Stimulated activated CD8-positive, alpha-beta memory T cell treated with anti-CD3 and anti-CD28 coated beads, Interleukin-4, amount 100 ng/mL, for 48 hours (primary cell): ENCODE measurements around the gene RNMT.
"Not testable (repeated sequence)": the region's sequence is repeated elsewhere in the genome, so short reads cannot be mapped to it uniquely, and the experiment has no call there.

ENCODE experiments used
- DNase-seq: peaks from one replicate; pipeline ENCODE4 v3.0.0-alpha.2; 2020

RNMT gene

GRCh38 chr18:13745696-13746095, 19.2 kb downstream of the RNMT start:
- no peak for DNase-seq

- DNase-seq, result no peak
Observed at GRCh38 chr18:13746633-13747032, 20.2 kb downstream of the RNMT start.

DNA sequence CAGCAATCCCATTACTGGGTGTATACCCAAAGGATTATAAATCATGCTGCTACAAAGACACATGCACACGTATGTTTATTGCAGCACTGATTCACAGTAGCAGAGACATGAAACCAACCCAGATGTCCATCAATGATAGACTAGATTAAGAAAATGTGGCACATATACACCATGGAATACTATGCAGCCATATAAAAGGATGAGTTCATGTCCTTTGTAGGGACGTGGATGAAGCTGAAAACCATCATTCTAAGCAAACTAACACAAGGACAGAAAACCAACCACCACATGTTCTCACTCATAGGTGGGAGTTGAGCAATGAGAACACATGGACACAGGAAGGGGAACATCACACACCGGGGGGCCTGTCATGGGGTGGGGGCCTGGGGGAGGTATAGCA, 25.1 kb downstream of the RNMT start:
- DNase-seq, result not testable (repeated sequence)

GRCh38 chr18:13756261-13756660, 29.8 kb downstream of the RNMT start:
- DNase-seq, result no peak

DNA sequence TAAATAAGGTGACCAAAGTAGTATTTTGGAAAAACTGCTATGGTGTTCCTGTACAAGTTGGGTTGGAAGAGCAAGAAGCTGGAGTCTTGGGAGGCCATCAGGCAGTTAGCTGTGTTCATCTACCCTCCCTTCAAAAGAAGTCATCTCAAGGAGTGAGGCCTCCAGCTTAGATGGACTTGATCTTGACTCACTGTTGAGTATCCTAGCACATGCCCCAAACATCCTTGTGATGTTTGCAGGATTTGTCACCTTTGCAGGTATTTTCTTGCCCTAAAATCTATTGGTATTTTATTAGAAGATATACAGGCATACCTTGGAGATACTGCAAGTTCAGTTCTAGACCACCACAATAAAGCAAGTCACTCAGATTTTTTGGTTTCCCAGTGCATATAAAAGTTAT, 30.2 kb downstream of the RNMT start:
- DNase-seq, result no peak

DNA sequence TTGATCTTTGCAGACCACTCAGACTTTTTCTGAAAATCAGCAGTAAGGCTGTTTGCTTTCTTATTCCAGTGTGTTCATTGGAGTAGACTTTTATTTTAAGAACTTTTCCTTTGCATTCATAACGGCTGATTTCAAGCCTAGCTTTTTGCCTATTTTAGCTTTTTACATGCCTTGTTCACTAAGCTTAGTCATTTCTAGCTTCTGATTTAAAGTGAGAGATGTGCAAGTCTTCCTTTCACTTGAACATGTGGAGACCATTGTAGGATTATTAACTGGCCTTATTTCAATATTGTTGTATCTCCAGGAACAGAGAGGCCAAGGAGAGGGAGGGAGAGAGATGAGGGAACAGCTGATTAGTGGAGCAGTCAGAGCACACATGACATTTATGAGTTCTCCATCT, 32.1 kb downstream of the RNMT start:
- DNase-seq, result no peak

GRCh38 chr18:13760047-13760446, 33.6 kb downstream of the RNMT start:
- DNase-seq, result no peak

DNA sequence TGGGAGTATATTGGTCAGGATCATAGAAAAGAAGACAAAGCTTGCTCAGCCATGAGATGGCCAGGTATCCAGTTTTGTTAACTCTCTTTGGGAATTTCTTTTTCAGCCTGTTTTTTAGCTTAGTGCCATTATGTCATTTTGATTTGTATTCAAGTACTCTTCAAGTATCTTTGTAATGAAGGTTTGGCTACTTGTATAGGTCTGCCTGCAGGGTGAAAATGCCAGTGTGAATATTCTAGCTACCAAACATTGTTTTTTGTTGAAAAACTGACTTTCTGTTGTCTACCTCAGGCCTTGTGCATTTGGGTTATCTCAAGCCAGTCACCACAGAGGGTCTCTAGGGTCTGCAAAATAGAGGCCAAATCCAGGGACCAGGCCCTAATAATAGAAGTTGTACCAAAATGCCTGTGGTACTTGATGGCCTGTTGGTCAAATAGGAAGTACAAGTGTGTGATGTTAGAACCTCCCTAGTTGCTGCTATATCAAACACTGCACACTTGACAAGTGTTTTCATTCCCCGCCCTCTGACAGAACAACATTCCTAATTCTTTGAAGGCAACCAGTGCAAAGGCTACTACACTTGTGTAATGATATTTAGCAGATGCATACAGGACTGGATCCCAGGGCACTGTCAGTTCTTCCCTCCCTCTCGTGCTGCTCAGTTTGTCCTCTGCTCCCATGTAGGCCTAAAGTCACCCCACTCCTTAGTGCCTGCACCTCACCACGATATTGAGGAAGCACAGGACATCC, 36.4 kb downstream of the RNMT start:
- no peak for DNase-seq

GRCh38 chr18:13775058-13775457, 48.6 kb downstream of the RNMT start:
- no peak for DNase-seq

- DNase-seq, result no peak
Observed at GRCh38 chr18:13791181-13791580, 64.7 kb downstream of the RNMT start.

- DNase-seq, result no peak
Observed at GRCh38 chr18:13793819-13794218, 67.3 kb downstream of the RNMT start.

- no peak for DNase-seq
Observed at GRCh38 chr18:13796515-13796914, 70.0 kb downstream of the RNMT start.

DNA sequence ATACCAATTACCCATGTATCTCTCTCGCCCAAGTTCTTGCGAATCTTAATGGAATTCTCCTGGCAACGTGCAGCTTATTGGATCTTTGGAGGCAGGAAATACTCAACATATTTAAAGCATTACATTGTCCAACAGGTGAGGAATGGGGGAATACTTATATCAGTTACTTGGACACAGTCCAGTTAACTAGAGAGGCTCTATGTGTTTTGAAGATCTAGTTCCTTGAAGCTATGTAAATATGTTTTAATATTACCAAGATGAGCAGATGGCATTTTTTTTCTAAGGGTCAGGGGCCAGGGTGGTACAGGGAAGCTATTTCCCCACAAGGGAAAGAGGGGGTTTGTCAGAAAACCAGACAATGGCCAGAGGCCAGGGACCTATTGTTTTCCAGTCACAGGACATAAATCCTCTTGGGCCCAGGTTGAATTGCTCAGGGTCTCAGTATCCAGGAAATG, 70.7 kb downstream of the RNMT start:
- no peak for DNase-seq

GRCh38 chr18:13799396-13799795, 72.9 kb downstream of the RNMT start:
- DNase-seq, result no peak

DNA sequence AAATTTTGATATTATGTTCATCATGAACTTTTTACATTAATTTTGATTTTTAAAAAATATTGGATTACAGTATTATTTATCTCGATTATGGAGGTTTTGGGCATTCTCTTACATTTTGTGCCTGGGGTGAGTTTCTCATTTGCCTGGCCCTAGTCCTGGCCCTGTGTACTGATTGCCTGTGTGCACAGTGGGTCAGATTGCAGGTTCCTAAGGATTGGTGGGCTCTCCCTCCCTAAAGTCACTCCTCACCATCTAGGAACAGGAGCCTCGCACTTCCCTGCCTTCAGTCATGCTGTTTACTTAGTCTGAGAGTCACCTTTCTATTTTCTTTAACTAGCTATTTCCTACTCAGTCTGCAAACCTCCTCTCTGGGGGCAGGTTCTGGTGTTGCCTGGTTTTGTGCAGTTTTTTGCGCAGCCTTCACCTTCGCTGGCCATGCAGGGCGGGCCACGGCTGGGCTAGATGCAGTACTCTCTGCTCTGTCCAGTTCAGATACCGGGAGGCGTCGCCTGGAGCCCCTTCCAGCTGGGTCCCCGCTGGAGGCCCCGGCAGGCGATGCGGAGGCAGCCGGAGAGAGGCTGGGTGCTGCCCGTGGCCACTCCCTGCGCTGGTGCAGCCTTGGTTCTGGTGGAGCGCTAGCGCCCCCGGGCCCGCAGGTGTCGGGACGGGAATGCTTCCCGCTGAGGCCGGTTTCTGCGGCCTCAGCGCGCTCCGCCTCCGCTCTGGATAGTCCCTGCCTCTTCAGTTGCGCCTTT, 74.2 kb downstream of the RNMT start:
- peak; percentile 70 for DNase-seq

GRCh38 chr18:13801260-13801601, 74.8 kb downstream of the RNMT start:
- no peak for DNase-seq

DNA sequence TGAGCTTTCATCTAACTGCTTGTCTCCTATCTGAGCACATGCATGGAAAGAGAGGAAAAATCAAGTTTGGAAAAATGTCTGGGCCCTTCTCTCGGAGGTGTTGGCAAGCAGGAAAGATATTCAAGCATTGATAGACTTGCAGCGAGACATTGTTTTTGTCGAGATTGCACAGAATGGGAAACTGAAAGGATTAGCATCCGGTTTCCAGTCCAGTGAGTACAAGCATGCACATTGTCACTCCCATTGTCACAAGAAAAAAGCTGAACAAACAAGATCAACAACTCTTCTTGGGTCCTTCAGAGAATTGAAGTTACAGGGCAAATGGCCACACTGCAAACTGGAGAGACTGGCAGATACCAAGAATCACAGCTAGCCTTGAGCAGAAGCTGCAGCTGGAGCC, 77.8 kb downstream of the RNMT start:
- no peak for DNase-seq

DNA sequence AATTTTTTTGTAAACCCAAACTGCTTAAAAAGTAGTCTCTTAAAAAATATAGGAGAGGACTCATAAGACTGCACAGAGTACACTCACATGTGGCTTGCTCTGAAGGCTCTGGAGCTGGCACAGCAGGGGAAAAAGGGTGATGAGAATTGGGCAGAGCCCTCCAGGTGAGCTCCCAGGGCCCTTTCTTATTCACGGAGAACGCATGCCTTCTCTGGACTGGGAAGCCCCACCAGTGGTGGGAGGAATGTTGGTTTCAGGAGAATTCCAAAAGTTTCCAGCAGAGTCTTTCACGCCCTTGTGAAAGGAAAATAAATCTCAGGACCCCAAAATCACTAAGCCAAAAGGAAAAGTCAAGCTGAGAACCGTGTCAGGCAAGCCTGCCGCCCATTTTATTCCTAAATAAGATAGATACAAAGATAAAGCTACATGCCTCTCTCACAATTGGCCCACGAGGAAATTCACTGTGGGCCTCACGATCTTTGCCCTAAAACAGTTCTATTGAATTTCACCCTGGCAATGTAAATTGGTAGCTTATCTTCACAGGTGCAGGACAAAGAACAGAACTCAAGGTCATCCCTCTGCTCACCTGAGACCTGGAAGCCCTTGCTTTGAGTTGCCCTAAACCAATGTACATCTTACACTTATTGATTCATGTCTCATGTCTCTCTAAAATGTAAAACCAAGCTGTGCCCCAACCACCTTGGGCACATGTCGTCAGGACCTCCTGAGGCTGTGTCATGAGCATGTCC, 82.0 kb downstream of the RNMT start:
- no peak for DNase-seq

GRCh38 chr18:13809043-13809430, 82.6 kb downstream of the RNMT start:
- no peak for DNase-seq

GRCh38 chr18:13809531-13810255, 83.2 kb downstream of the RNMT start:
- DNase-seq, result no peak

- DNase-seq, result no peak
Observed at GRCh38 chr18:13810950-13811485, 84.5 kb downstream of the RNMT start.

- no peak for DNase-seq
Observed at GRCh38 chr18:13811993-13812392, 85.5 kb downstream of the RNMT start.
